Ishikawa (cell line): Measurements from ENCODE around the gene PIAS3.

Source experiments
- CEBPB ChIP-seq: IDR thresholded peaks from 2 replicates; pipeline ENCODE4 v1.6.1; 2012
- CREB1 ChIP-seq: IDR thresholded peaks from 2 replicates; pipeline ENCODE4 v1.6.1; 2012; ENCODE audit warnings: low read depth
- EGR1 ChIP-seq: IDR thresholded peaks from 2 replicates; pipeline ENCODE4 v1.6.1; 2012
- EP300 ChIP-seq: IDR thresholded peaks from 2 replicates; pipeline ENCODE4 v1.6.1; 2012; ENCODE audit warnings: borderline replicate concordance
- FOXM1 ChIP-seq: IDR thresholded peaks from 2 replicates; pipeline ENCODE4 v1.6.1; 2012; ENCODE audit warnings: low read depth, borderline replicate concordance
- MAX ChIP-seq: IDR thresholded peaks from 2 replicates; pipeline ENCODE4 v1.6.1; 2012
- NFIC ChIP-seq: IDR thresholded peaks from 2 replicates; pipeline ENCODE4 v1.6.1; 2012
- RAD21 ChIP-seq: IDR thresholded peaks from 2 replicates; pipeline ENCODE4 v1.6.1; 2012; ENCODE audit warnings: low read depth
- REST ChIP-seq: IDR thresholded peaks from 2 replicates; pipeline ENCODE4 v1.6.1; 2012; ENCODE audit warnings: low read depth, mild to moderate bottlenecking
- TAF1 ChIP-seq: IDR thresholded peaks from 2 replicates; pipeline ENCODE4 v1.6.1; 2012; ENCODE audit warnings: low read depth, mild to moderate bottlenecking
- TCF12 ChIP-seq: IDR thresholded peaks from 2 replicates; pipeline ENCODE4 v1.6.1; 2012; ENCODE audit warnings: low read depth
- TEAD4 ChIP-seq: IDR thresholded peaks from 2 replicates; pipeline ENCODE4 v1.6.1; 2012
- USF1 ChIP-seq: IDR thresholded peaks from 2 replicates; pipeline ENCODE4 v1.6.1; 2012
- YY1 ChIP-seq: IDR thresholded peaks from 2 replicates; pipeline ENCODE4 v1.6.1; 2012; ENCODE audit warnings: low read depth
- ZBTB7A ChIP-seq: IDR thresholded peaks from 2 replicates; pipeline ENCODE4 v1.6.1; 2012; ENCODE audit warnings: low read depth

The PIAS3 gene

GRCh38 chr1:145893306-145894055 is 34.6 kb upstream of the PIAS3 start:
- TF ChIP-seq USF1 (no peak), CREB1 (no peak), FOXM1 (no peak), RAD21 (no peak), TEAD4 (no peak), ZBTB7A (no peak), REST (no peak), NFIC (no peak), TAF1 (no peak), YY1 (no peak), EP300 (no peak), CEBPB (no peak), TCF12 (no peak), MAX (no peak), EGR1 (no peak)

GRCh38 chr1:145892486-145893087 is 33.7 kb upstream of the PIAS3 start:
- TF ChIP-seq TCF12, result no peak
- no peak for TF ChIP-seq REST
- TF ChIP-seq CEBPB, result no peak

- peak; percentile 38; the same call in 1 of the 2 replicates for TF ChIP-seq MAX
- 0 out of 2 replicates have a peak, but pooled peaks have one; percentile 35 for TF ChIP-seq ZBTB7A
- 0 out of 2 replicates have a peak, but pooled peaks have one; percentile 31 for TF ChIP-seq TEAD4
- peak; percentile 51 for TF ChIP-seq TCF12
- peak; percentile 93 for TF ChIP-seq RAD21
- peak; percentile 28; the same call in 1 of the 2 replicates for TF ChIP-seq YY1
- peak; percentile 86 for TF ChIP-seq NFIC
- peak; percentile 55; the same call in 1 of the 2 replicates for TF ChIP-seq EP300
- TF ChIP-seq TAF1, result no peak
- no peak for TF ChIP-seq CREB1
These were observed 33.0 kb upstream of the PIAS3 start for GRCh38 chr1:145891587-145892485.

GRCh38 chr1:145891143-145891542 is 32.3 kb upstream of the PIAS3 start:
- TF ChIP-seq CEBPB (no peak), NFIC (peak; percentile 91), REST (no peak), EP300 (peak; percentile 77; the same call in 1 of the 2 replicates), RAD21 (no peak), TCF12 (peak; percentile 57; the same call in 1 of the 2 replicates), TEAD4 (no peak), CREB1 (no peak), ZBTB7A (no peak; the same call in 1 of the 2 replicates), FOXM1 (peak; percentile 47; the same call in 1 of the 2 replicates), MAX (peak; percentile 41; the same call in 1 of the 2 replicates), YY1 (no peak), EGR1 (no peak), TAF1 (no peak), USF1 (no peak)
